ENCODE measurements around the gene TRAF3IP1.

DNA sequence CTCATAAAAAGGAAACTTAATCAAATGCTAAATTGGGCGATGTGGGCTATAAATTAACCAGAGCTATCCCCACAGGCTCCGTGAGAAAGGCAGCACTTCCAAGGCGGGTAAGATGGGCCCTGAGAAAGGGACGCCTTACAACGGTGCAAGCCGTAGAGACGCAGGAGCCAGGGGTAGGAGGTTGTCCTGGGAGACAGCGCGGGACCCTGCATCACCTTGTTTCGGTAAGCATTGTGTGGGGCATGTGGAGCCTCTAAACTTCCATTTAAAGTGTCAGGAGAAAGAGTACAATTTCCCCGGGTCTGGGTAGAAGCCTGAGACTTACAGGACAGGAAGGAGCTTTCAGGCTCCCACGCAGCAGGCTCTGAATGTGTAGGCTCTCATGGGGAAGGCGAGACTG, 30.7 kb upstream of the TRAF3IP1 start:
- no peak for TF ChIP-seq BACH2 (CRISPR knock-in tag; IDR thresholded peaks at IDR 0.05; ENCODE audit: borderline replicate concordance)
- TF ChIP-seq, protein P1, sequence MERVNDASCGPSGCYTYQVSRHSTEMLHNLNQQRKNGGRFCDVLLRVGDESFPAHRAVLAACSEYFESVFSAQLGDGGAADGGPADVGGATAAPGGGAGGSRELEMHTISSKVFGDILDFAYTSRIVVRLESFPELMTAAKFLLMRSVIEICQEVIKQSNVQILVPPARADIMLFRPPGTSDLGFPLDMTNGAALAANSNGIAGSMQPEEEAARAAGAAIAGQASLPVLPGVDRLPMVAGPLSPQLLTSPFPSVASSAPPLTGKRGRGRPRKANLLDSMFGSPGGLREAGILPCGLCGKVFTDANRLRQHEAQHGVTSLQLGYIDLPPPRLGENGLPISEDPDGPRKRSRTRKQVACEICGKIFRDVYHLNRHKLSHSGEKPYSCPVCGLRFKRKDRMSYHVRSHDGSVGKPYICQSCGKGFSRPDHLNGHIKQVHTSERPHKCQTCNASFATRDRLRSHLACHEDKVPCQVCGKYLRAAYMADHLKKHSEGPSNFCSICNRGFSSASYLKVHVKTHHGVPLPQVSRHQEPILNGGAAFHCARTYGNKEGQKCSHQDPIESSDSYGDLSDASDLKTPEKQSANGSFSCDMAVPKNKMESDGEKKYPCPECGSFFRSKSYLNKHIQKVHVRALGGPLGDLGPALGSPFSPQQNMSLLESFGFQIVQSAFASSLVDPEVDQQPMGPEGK (CRISPR knock-in tag; IDR thresholded peaks at IDR 0.05; ENCODE audit: borderline replicate concordance), result no peak
- no peak for TF ChIP-seq TOX (CRISPR knock-in tag; IDR thresholded peaks at IDR 0.05; ENCODE audit: borderline replicate concordance)
- no peak for TF ChIP-seq ZNF70 (CRISPR knock-in tag; IDR thresholded peaks at IDR 0.05)
- TF ChIP-seq SNAI2 (CRISPR knock-in tag; IDR thresholded peaks at IDR 0.05), result no peak
- no peak for TF ChIP-seq ZC3H10 (CRISPR knock-in tag; IDR thresholded peaks at IDR 0.05)
- TF ChIP-seq, protein P2, sequence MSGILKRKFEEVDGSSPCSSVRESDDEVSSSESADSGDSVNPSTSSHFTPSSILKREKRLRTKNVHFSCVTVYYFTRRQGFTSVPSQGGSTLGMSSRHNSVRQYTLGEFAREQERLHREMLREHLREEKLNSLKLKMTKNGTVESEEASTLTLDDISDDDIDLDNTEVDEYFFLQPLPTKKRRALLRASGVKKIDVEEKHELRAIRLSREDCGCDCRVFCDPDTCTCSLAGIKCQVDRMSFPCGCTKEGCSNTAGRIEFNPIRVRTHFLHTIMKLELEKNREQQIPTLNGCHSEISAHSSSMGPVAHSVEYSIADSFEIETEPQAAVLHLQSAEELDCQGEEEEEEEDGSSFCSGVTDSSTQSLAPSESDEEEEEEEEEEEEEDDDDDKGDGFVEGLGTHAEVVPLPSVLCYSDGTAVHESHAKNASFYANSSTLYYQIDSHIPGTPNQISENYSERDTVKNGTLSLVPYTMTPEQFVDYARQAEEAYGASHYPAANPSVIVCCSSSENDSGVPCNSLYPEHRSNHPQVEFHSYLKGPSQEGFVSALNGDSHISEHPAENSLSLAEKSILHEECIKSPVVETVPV (CRISPR knock-in tag; IDR thresholded peaks at IDR 0.05), result no peak
